ENCODE measurements around the gene CACNG7. TPM values are rescaled to one million over a fixed set of nuclear protein-coding genes. Genes with fewer than 3 reads are reported as not detected.

The CACNG7 gene
- total and polyA plus RNA-seq, 4 donors: not detected

- Histone ChIP-seq H3K9ac (ENCODE audit: low read depth in 1 of 2, low read length in 2 of 2) (no peak within 1 kb of the TSS), H3K27me3 (ENCODE audit: control insufficient read depth in 4 of 4, insufficient read depth in 4 of 4, low read length in 3 of 4) (peaks cover 0 to 8% (median 4%) of the 10 kb centered on the region in 4 donors), H3K27ac (ENCODE audit: low read depth in 1 of 2, low read length in 2 of 2) (no peak within 1 kb of the TSS), H3K36me3 (ENCODE audit: control insufficient read depth in 4 of 4, insufficient read depth in 3 of 4, low read depth in 1 of 4, low read length in 3 of 4) (no peaks in the 10 kb centered on the region), H3K9me3 (ENCODE audit: control insufficient read depth in 4 of 4, low read length in 3 of 4) (no peaks in the 10 kb centered on the region), H3K4me1 (ENCODE audit: control insufficient read depth in 4 of 4, insufficient read depth in 4 of 4, low read length in 3 of 4) (no peaks in the 10 kb centered on the region), H3K4me3 (ENCODE audit: low read depth in 1 of 3, low read length in 3 of 3) (peak within 1 kb of the TSS in 1 of 3 donors; percentile 40)
- DNase-seq (ENCODE audit: low spot score): no peak
- 6% methylated on average over 66 of the region's 66 CpGs for WGBS
- TF ChIP-seq, protein P1, sequence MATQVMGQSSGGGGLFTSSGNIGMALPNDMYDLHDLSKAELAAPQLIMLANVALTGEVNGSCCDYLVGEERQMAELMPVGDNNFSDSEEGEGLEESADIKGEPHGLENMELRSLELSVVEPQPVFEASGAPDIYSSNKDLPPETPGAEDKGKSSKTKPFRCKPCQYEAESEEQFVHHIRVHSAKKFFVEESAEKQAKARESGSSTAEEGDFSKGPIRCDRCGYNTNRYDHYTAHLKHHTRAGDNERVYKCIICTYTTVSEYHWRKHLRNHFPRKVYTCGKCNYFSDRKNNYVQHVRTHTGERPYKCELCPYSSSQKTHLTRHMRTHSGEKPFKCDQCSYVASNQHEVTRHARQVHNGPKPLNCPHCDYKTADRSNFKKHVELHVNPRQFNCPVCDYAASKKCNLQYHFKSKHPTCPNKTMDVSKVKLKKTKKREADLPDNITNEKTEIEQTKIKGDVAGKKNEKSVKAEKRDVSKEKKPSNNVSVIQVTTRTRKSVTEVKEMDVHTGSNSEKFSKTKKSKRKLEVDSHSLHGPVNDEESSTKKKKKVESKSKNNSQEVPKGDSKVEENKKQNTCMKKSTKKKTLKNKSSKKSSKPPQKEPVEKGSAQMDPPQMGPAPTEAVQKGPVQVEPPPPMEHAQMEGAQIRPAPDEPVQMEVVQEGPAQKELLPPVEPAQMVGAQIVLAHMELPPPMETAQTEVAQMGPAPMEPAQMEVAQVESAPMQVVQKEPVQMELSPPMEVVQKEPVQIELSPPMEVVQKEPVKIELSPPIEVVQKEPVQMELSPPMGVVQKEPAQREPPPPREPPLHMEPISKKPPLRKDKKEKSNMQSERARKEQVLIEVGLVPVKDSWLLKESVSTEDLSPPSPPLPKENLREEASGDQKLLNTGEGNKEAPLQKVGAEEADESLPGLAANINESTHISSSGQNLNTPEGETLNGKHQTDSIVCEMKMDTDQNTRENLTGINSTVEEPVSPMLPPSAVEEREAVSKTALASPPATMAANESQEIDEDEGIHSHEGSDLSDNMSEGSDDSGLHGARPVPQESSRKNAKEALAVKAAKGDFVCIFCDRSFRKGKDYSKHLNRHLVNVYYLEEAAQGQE (IDR thresholded peaks at IDR 0.05): no peak
- TF ChIP-seq HNF4A (conservative IDR thresholded peaks at IDR 0.05) (no peak), TAF1 (conservative IDR thresholded peaks at IDR 0.05) (no peak), RAD21 (IDR thresholded peaks at IDR 0.05) (no peak), JUND (IDR thresholded peaks at IDR 0.05) (no peak), GABPA (IDR thresholded peaks at IDR 0.05 in 1 of 2, conservative IDR thresholded peaks at IDR 0.05 in 1 of 2) (no peak), FOXA1 (IDR thresholded peaks at IDR 0.05) (no peak), NR2F2 (IDR thresholded peaks at IDR 0.05) (no peak), HNF4G (IDR thresholded peaks at IDR 0.05) (no peak), FOXA2 (IDR thresholded peaks at IDR 0.05) (no peak), EGR1 (IDR thresholded peaks at IDR 0.05; ENCODE audit: low read depth in 2 of 2) (no peak), CTCF (IDR thresholded peaks at IDR 0.05; ENCODE audit: low read depth, low read length, missing input control) (no peak), SP1 (IDR thresholded peaks at IDR 0.05) (no peak), YY1 (IDR thresholded peaks at IDR 0.05) (no peak), RXRA (IDR thresholded peaks at IDR 0.05) (no peak)
- TF ChIP-seq, protein P2, sequence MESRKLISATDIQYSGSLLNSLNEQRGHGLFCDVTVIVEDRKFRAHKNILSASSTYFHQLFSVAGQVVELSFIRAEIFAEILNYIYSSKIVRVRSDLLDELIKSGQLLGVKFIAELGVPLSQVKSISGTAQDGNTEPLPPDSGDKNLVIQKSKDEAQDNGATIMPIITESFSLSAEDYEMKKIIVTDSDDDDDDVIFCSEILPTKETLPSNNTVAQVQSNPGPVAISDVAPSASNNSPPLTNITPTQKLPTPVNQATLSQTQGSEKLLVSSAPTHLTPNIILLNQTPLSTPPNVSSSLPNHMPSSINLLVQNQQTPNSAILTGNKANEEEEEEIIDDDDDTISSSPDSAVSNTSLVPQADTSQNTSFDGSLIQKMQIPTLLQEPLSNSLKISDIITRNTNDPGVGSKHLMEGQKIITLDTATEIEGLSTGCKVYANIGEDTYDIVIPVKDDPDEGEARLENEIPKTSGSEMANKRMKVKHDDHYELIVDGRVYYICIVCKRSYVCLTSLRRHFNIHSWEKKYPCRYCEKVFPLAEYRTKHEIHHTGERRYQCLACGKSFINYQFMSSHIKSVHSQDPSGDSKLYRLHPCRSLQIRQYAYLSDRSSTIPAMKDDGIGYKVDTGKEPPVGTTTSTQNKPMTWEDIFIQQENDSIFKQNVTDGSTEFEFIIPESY (IDR thresholded peaks at IDR 0.05): no peak
- TF ChIP-seq, protein P3, sequence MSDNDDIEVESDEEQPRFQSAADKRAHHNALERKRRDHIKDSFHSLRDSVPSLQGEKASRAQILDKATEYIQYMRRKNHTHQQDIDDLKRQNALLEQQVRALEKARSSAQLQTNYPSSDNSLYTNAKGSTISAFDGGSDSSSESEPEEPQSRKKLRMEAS (IDR thresholded peaks at IDR 0.05): no peak
- TF ChIP-seq, protein P4, sequence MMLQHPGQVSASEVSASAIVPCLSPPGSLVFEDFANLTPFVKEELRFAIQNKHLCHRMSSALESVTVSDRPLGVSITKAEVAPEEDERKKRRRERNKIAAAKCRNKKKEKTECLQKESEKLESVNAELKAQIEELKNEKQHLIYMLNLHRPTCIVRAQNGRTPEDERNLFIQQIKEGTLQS (IDR thresholded peaks at IDR 0.05): no peak
Observed at GRCh38 chr19:53991224-53992113, 82.4 kb downstream of the CACNG7 start, which contains the start of gene CACNG6. CACNG6 (plus strand) TSS chr19:53991637; CDS start chr19:53992878, 1,241 bp downstream.
